Measurements from ENCODE around the gene H2BW2. TPM values are rescaled to one million over a fixed set of nuclear protein-coding genes. Genes with fewer than 3 reads are reported as not detected.

The H2BW2 gene
- total and polyA plus RNA-seq, 7 donors = not detected

GRCh38 chrX:104085477-104085876, 45.7 kb downstream of the H2BW2 start:
- intact Hi-C loops (cut with DNase I) = no loop called here
- H3K27me3 ChIP-seq = no peaks in the 10 kb centered on the region
- no peak for DNase-seq
- H3K36me3 ChIP-seq = no peaks in the 10 kb centered on the region
- no peak overlapping the region for H3K27ac ChIP-seq
- H3K9me3 ChIP-seq = no peaks in the 10 kb centered on the region
- no peak for TF ChIP-seq CTCF (IDR thresholded peaks at IDR 0.05)
- TF ChIP-seq EP300 (IDR thresholded peaks at IDR 0.05) = no peak
- no peak for TF ChIP-seq POLR2AphosphoS5 (IDR thresholded peaks at IDR 0.05)
- TF ChIP-seq POLR2A (IDR thresholded peaks at IDR 0.05) = no peak
- H3K4me3 ChIP-seq = no peak overlapping the region
- H3K4me1 ChIP-seq = no peaks in the 10 kb centered on the region
- 88 to 93% methylated on average over 7 of the region's 7 CpGs for WGBS, 2 donors

DNA sequence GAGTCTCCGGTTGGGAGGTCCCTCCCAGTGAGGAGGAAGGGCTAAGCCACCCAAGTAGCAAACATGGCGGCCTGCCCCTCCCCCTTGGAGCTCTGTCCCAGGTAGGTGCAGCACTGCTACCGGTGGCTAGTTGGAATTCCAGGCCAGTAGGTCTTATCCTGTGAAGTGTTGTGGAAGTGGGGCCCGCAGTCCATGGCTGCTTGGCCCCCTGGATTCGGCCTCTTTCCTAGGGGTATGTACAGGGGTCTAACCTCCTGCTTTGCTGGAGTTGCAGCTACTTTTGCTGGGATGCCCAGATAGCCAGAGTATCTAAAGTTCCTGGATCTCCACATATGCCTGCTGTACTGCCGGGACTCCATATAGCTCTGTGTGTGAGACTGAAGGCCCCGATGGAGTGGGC, 46.2 kb downstream of the H2BW2 start:
- intact Hi-C loops (cut with DNase I) = no loop called here
- no peak for TF ChIP-seq EP300 (IDR thresholded peaks at IDR 0.05)
- no peak for TF ChIP-seq POLR2AphosphoS5 (IDR thresholded peaks at IDR 0.05)
- no peak for TF ChIP-seq CTCF (IDR thresholded peaks at IDR 0.05)
- no peak for TF ChIP-seq POLR2A (IDR thresholded peaks at IDR 0.05)
- no peak for DNase-seq
- H3K27me3 ChIP-seq = no peaks in the 10 kb centered on the region
- WGBS, 2 donors = 83% methylated on average over 7 of the region's 7 CpGs
- H3K27ac ChIP-seq = no peak overlapping the region
- no peak overlapping the region for H3K4me3 ChIP-seq
- no peaks in the 10 kb centered on the region for H3K4me1 ChIP-seq
- H3K36me3 ChIP-seq = no peaks in the 10 kb centered on the region
- H3K9me3 ChIP-seq = no peaks in the 10 kb centered on the region

Other genes with a start within 250 kb of the H2BW2 start
- 10 to 100 TPM in 3 of 4 donors, 1 to 10 TPM in 1; 9.2 to 18.8 (median 12.6) TPM for gene RAB9B, start 207.7 kb upstream of the H2BW2 start, total RNA-seq
- under 1 TPM; under 0.01 to 0.64 (median 0.23) TPM for gene RAB9B, start 207.7 kb upstream of the H2BW2 start, polyA plus RNA-seq
- 10 to 100 TPM in 1 of 4 donors, 1 to 10 TPM in 3; 1.1 to 10.5 (median 5.1) TPM for gene TMSB15B, start 77.3 kb upstream of the H2BW2 start, total RNA-seq
- 1 to 10 TPM; 2.5 to 7.2 (median 3.9) TPM for gene TMSB15B, start 77.3 kb upstream of the H2BW2 start, polyA plus RNA-seq
- not detected for gene H2BW1, start 26.2 kb upstream of the H2BW2 start, total RNA-seq
- gene H2BW1, start 26.2 kb upstream of the H2BW2 start, polyA plus RNA-seq = not detected
- 1 to 10 TPM; 1.2 to 9.4 (median 5.9) TPM for gene TMSB15C, start 36.3 kb downstream of the H2BW2 start, total RNA-seq
- gene TMSB15C, start 36.3 kb downstream of the H2BW2 start, polyA plus RNA-seq = 1 to 10 TPM in 1 of 3 donors, not detected in 2; 1.0 TPM
- 1 to 10 TPM in 3 of 4 donors, under 1 TPM in 1; 0.66 to 2.9 (median 1.7) TPM for gene ZCCHC18, start 72.6 kb downstream of the H2BW2 start, total RNA-seq
- gene ZCCHC18, start 72.6 kb downstream of the H2BW2 start, polyA plus RNA-seq = 1 to 10 TPM in 2 of 3 donors, not detected in 1; 2.7 to 4.2 TPM
- 10 to 100 TPM; 14.7 to 23.5 (median 20.5) TPM for gene SLC25A53, start 117.1 kb downstream of the H2BW2 start, total RNA-seq
- 10 to 100 TPM in 1 of 3 donors, 1 to 10 TPM in 2; 8.2 to 10.8 (median 8.3) TPM for gene SLC25A53, start 117.1 kb downstream of the H2BW2 start, polyA plus RNA-seq
- gene FAM199X, start 126.5 kb downstream of the H2BW2 start, total RNA-seq = 10 to 100 TPM; 15.7 to 21.0 (median 18.6) TPM
- gene FAM199X, start 126.5 kb downstream of the H2BW2 start, polyA plus RNA-seq = 10 to 100 TPM; 13.8 to 17.1 (median 15.6) TPM
- not detected for gene ESX1, start 215.0 kb downstream of the H2BW2 start, total RNA-seq
- not detected for gene ESX1, start 215.0 kb downstream of the H2BW2 start, polyA plus RNA-seq

Data from sigmoid colon (tissue), 7 donors.